GM19455 (cell line): ENCODE data around the gene AGR2.
"Not testable (repeated sequence)": the region's sequence is repeated elsewhere in the genome, so short reads cannot be mapped to it uniquely, and the experiment has no call there.

Source experiments
- ATAC-seq: cut with Tn5 transposase; IDR thresholded peaks from one replicate; pipeline ENCODE4 v1.9.1; 2021; ENCODE audit not compliant: unreplicated experiment

The AGR2 gene

DNA sequence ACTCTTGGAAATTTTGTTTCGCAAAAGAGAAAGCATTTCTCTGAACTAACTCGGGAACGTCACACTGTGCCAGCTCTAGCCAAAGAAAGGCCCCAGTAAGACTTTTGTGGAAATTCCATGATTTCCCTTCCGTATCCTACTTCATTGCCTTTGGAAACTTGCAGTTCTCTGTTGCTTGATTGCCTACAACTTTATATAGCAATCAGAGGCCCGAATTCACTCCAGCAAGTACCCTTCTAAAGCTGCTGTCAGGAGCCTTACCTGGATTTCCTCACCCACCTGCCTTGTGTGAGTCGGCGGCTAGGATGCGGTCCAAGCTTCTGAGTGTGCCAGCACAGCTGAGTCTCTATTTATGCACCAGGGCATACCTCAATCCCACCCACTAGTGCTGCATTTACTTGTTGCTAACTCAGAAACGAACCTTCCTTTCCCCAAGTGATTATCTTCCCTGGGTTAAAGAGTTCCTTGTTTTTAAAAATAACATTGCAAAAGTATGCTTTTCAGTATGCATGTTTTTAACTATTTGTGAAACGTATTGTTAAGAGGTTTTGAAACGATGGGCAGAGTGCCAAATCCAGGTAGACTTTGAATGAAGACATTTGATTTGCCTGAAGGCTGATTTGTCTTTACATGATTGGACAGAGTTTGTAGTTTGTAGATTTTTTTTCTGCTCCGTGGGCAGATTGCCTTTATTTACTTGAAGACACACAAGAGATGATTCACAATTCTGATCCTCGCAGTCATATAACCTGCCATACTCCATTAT lies at the start of gene AGR2:
Gene AGR2 (minus strand): TSS at position 326 of the 766 bp plus-strand sequence. CDS start 3,203 bp downstream, outside the sequence.
- no peak for ATAC-seq

DNA sequence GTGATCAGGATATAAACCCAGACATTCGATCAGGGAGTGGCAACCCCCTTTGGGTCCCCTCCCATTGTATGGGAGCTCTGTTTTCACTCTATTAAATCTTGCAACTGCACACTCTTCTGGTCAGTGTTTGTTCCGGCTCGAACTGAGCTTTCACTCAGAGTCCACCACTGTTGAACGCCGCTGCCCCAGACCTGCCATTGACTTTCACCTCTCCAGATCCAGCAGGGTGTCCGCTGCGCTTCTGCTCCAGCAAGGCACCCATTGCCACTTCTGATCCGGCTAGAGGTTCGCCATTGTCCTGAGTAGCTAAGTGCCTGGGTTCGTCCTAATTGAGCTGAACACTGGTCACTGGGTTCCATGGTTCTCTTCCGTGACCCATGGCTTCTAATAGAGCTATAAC lies 48.4 kb upstream of the AGR2 start:
- not testable (repeated sequence) for ATAC-seq

DNA sequence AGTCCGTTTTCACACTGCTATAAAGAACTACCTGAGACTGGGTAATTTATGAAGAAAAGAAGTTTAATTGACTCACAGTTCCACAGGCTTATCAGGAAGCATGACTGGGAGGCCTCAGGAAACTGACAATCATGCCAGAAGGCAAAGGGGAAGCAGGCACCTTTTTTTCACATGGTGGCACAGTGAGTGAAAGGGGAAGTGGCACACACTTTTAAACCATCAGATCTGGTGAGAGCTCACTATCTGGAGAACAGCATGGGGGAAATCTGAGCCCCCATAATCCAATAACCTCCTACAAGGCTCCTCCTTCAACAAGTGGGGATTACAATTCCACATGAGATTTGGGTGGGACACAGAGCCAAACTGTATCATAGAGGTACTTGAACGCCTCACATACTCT lies 47.0 kb upstream of the AGR2 start:
- no peak for ATAC-seq

DNA sequence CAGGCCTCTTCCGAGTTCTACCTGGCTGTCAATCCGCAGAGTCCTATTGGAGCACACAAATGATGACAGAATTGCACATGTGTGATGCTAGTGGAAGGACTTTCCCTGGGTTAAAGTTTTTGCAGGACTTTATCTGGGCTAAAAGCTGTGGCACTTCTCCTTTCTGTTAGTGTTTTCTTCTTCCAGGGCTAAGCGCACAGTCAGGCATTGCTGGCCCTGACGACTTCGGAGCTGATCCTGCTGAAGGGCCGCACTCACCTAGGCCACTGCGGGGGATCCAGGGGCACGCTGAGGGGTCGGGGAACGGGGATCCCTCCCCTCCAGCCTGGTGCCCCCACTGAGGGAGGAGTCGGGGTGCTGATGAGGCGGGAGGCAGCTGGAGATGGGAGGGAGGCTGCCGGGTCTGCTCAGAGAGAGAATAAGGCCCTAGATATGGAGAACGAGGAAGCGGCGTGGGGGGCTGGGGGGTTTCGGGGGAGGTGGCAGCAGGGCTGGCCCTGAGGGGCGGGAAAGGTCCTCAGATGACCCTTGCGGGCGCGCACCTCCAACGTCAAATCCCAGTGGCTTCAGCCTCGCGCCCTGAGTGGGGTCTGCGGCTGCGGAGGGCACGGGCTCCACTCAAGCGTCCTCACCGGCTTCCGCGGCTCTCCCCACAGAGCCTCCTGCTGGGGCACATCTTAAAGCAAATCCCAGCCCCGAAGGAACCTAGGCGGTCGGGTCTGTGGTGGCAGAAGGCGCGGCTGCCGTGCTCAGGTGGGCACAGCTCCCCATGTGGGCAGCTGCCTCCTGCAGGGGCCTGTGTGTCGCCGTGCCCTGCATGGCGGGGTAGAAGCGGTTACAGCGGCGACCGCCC lies 46.0 kb upstream of the AGR2 start:
- no peak for ATAC-seq

DNA sequence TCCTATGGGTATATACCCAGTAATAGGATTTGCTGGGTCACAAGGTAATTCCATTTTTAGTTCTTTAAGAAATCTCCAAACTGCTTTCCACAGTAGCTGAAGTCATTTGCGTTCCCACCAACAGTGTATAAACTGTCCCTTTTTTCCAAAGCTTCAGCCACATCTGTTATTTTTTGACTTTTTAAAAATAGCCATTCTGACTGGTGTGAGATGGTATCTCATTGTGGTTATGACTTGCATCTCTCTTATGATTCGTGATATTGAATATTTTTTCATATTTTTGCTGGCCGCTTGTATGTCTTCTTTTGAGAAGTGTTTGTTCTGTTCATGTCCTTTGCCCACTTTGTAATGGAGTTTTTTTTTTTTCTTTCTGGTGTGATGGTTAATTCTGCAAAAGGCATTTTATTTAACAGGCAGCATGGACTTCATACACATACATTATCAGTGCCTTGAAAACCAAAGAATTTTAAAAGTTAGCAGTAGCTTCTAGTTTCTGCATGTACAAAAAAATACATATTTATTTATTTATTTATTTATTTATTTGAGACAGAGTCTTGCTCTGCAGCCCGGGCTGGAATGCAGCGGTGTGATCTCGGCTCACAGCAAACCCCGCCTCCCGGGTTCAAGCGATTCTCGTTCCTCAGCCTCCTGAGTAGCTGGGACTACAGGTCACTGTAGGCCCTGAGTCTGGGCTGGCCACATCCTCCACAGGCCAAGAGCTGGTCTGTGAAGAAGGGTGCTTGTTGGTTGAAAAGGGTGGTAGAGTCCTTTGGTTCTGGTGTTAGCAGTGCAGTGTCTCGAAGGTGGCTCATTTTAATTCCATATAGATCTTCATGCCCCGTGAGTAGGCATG lies 44.7 kb upstream of the AGR2 start:
- ATAC-seq, result no peak

DNA sequence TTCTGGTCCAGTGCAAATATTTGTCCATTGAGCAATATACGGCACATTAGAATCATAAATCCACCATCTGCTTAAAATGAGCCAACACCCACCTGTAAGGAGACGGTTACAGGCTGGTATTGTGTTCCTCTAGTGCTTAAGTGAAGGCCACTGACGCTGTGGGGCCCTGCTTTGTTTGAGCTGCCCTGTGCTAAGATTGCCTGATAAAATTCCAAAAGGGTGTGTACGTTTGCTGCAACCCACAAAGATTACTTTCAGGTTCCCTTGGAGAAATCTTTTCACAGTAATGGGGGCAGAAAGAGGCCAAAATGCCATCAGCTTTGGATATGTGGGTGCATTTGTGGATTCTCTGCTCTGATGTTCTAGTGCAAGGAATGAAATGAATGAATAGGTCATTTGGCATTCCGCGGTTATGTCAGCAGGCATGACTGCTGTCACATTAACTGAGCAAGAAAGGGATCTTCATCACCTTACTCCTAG lies 42.6 kb upstream of the AGR2 start:
- no peak for ATAC-seq

- no peak for ATAC-seq
Observed at GRCh38 chr7:16846601-16847165, 41.9 kb upstream of the AGR2 start.

DNA sequence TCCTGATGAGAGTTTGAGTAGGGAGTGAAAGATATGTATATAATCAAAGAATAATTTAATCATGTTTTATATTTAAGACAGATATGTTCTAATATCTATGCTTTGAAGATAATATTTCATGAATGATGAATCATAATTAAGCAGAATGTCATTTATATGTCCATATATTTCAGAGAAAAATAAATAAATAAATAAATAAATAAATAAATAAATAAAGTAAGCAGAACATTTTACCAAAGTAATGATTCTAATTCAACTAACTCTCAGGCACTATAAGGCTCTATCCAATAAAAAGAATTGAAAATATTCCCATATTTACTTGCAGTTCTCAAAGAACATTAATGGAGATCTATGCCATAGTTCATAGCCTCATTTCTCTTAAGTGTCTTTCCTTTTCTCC lies 40.9 kb upstream of the AGR2 start:
- ATAC-seq, result no peak

DNA sequence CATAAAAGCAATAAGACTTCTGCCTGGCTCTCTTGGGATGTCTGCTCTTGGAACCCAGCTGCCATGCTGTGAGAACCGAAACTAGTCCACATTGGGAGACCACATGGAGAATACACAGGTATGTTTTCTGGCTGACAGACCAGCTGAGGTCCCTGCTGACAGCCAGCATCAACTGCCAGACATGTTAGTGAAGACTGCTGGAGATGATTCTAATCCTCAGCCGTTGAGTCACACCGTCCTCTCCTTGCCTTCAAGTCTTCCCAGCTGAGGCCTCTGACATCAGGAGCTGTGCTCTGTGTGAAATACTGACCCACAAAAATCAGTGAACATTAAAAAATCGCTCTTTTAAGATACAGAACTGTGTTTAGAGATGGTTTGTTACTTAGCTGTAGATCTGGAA lies 36.9 kb upstream of the AGR2 start:
- no peak for ATAC-seq

DNA sequence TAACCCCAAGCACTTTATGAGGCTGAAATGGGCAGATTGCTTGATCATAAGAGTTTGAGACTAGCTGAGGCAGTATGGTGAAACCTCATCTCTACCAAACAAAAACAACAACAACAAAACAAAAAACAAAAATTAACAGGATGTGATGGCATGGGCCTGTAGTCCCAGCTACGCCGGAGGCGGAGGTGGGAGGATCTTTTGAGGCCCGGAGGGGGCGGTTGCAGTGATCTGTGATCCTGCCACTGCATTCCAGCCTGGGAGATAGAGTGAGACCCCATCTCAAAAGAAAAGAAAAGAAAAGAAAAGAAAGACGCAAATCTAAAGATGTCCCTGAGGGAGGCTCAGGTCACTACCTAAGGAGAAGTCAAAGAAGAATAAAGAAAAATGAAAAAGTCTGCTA lies 35.3 kb upstream of the AGR2 start:
- ATAC-seq, result no peak

GRCh38 chr7:16839646-16840045 lies 34.8 kb upstream of the AGR2 start:
- no peak for ATAC-seq

GRCh38 chr7:16838891-16839290 lies 34.1 kb upstream of the AGR2 start:
- ATAC-seq, result no peak

GRCh38 chr7:16838386-16838785 lies 33.6 kb upstream of the AGR2 start:
- no peak for ATAC-seq

GRCh38 chr7:16836481-16836880 lies 31.7 kb upstream of the AGR2 start:
- no peak for ATAC-seq

DNA sequence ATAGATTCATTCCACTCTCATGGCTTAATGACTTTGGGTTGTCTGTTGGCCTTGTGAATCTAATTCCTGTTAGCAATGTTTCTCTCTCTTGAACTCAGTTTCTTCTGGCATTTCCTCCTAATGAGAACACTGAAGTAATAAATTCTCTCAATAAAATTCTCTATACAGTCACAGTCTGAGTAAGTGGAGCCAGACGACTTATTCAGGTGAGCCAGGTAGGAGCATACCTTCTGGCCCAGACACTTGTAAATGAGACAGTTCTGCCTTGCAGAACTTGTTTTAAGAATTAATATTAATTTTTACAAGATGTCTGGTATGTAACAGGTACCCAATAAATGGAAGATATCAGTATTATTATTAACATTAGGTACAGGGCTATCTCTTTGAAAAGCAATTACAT lies 28.6 kb upstream of the AGR2 start:
- no peak for ATAC-seq

DNA sequence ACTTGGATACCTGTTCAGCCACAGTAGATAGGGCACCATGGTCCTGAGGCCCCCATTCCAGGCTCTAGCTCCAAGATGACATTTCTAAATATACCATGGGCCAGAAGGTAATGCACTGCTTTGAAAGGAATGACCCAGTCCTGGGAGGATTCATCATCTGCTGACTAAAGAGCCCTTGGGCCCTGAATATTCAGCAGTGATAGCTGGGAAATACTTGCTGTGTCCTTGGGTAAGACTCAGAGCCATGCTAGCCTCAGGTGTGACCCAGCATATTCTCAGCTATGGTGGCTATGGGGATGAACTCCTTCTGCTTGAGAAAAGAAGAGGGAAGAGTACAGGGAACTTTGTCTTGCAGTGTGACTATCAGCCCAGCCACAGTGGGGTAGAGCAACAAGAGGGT lies 21.3 kb upstream of the AGR2 start:
- ATAC-seq, result no peak

DNA sequence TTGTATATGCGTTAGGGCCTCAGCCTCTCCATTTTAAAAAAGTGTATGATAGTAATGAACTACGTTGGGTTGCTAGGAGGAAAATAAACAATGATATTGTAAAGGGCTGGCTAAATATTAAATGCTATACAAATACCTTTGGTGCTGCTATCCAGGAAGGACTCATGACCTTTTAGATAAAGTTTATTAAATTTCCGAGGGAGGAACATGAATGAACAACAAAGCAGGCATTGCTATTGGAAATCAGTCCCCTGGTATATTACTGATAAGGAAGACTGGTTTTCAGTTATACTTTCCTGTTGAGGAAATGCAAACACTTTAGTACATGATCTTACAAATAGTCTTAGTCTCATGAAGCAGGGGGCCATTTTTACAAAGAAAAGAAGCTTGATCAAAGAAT lies 17.2 kb upstream of the AGR2 start:
- no peak for ATAC-seq

GRCh38 chr7:16818732-16819131 lies 13.9 kb upstream of the AGR2 start:
- no peak for ATAC-seq

DNA sequence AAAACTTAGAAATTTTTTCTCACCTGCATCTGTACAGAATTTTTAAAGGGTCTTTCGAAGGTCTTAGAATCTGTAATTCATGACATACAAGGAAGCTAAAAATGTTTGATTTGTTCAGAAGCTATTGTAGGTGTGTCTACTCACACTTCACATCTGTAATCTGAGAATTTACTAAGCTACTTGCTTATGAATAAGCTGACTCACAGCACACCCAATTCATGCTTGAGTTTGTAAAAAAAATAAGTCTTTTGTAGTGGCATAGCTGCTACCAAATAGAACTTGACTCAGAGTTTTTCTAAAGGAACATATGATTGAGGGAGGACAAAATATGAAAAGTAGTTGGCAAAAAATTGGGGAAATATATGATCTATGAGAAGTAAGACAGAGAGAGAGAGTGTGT lies 12.7 kb upstream of the AGR2 start:
- ATAC-seq, result no peak

- ATAC-seq, result no peak
Observed at GRCh38 chr7:16816824-16817223, 12.0 kb upstream of the AGR2 start.

GRCh38 chr7:16815001-16815400 lies 10.2 kb upstream of the AGR2 start:
- ATAC-seq, result no peak
